HG02970 (cell line): Measurements from ENCODE around the gene AGAP9.
"Not testable (repeated sequence)": the region's sequence is repeated elsewhere in the genome, so short reads cannot be mapped to it uniquely, and the experiment has no call there.

ENCODE experiments used
- ATAC-seq: cut with Tn5 transposase; IDR thresholded peaks from one replicate; pipeline ENCODE4 v1.9.1; 2021; ENCODE audit warnings: mild to moderate bottlenecking, moderate library complexity, moderate number of reproducible peaks; ENCODE audit not compliant: unreplicated experiment, low FRiP score

AGAP9 gene

DNA sequence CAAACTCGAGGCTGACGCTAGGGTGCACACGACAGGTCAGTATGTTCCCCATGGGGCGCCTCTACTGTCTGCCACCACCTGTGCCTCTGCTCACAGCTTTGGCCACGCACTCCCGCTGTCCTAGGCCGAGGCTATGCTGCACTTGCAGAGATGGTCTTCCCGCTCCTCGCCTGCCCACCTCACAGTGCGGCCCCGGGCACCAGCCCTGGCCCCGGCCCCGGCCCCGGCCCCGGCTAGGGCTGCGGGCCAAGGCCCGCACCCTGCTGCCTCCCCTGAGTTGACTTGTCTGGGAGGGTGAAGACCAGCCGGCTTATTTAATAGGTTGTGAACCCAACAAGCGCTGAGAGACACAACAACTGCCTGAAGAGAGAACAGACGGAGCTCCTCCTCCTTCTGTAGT, at the start of gene AGAP9:
AGAP9 (minus strand) TSS at position 164 of the 400 bp plus-strand sequence; CDS start at position 52, 112 bp downstream.
- not testable (repeated sequence) for ATAC-seq

- ATAC-seq = not testable (repeated sequence)
Observed at GRCh38 chr10:47571138-47571912, 47.9 kb upstream of the AGAP9 start.

- not testable (repeated sequence) for ATAC-seq
Observed at GRCh38 chr10:47566757-47567156, 43.3 kb upstream of the AGAP9 start.

- ATAC-seq = not testable (repeated sequence)
Observed at GRCh38 chr10:47566108-47566699, 42.8 kb upstream of the AGAP9 start.

DNA sequence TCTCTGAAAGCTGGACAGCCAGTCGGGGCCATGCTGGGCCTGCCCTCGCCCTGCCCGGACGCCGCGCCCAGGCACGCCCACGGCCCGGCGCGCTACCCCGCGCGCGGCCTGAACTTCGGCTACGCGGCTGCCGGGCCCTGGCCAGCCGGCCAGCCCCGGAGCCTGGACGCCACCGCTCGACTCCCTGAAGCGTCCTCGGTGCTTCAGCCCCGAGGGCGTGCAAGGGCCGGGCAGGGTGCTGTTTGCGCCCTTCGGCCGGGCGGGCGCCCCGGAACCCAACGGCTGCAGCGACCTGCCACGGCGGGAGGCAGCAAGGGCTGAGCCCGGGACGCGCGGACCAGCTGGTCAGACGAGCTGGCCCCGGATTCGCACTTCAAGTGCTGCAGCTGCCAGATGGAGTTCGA, 42.1 kb upstream of the AGAP9 start:
- not testable (repeated sequence) for ATAC-seq

DNA sequence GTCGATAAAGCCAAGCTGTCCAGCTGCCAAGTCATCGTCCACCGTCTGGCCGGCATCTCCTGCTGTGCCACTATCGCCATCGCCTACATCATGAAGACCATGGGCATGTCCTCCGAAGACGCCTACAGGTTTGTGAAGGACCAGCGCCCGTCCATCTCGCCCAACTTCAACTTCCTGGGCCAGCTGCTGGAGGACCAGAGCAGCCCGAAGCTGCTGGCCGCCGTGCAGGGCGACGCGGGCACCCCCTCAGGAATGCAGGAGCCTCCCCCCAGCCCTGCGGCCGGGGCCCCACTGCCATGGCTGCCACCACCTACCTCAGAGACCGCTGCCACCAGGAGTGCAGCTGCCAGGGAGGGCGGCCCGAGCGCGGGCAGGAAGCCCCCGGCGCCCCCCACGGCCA, 41.5 kb upstream of the AGAP9 start:
- ATAC-seq = not testable (repeated sequence)

DNA sequence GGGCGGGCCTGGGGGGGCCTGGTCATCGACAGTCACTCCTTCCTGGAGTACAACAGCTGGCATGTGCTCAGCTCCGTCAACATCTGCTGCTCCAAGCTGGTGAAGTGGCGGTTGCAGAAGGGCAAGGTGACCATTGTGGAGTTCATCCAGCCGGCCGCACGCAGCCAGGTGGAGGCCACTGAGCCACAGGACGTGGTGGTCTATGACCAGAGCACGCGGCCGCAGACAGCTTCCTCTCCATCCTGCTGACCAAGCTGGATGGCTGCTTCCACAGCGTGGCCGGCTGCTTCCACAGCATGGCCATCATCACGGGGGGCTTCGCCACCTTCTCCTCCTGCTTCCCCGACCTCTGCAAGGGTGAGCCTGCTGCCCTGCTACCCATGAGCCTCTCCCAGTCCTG, 40.9 kb upstream of the AGAP9 start:
- not testable (repeated sequence) for ATAC-seq

DNA sequence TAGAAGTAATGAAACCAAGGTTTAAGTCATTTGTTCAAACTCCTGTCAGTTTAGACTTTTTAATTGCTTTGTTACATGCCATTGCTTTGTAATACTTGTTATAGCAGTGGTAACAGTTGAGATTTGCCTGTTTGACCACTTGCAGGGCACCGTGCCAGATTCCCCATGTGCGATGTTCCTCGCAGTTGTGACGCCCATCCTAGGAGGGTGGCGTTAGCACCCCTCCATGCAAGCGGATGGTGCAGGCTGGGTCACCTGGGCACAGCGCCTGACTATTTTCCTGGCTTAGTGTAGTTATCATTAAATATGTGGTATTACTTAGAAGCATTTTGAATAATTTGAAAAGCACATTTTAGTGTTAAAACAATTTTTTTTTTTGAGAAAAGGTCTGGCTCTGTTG, 37.0 kb upstream of the AGAP9 start:
- not testable (repeated sequence) for ATAC-seq

- ATAC-seq = not testable (repeated sequence)
Observed at GRCh38 chr10:47559718-47560308, 36.4 kb upstream of the AGAP9 start.

- not testable (repeated sequence) for ATAC-seq
Observed at GRCh38 chr10:47558109-47558508, 34.7 kb upstream of the AGAP9 start.

- not testable (repeated sequence) for ATAC-seq
Observed at GRCh38 chr10:47557616-47558015, 34.2 kb upstream of the AGAP9 start.

DNA sequence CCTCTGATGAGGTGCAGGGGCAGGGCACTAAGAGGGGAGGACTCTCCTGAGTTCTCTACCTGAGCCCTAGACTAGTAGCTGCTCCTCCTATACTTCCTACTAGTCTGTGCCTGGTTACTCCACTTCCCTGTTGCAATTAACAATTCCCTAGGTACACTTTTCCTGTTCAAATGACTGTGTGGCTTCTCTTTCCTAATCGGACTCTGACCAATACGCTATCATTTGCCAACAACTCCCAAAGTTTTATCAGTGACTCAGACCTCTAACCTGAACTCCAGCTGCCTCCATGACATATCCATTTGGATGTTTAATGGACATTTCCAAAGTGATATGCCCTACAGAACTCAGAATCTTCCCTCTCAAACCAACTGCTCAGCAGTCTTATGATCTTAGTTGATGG, 31.9 kb upstream of the AGAP9 start:
- not testable (repeated sequence) for ATAC-seq

DNA sequence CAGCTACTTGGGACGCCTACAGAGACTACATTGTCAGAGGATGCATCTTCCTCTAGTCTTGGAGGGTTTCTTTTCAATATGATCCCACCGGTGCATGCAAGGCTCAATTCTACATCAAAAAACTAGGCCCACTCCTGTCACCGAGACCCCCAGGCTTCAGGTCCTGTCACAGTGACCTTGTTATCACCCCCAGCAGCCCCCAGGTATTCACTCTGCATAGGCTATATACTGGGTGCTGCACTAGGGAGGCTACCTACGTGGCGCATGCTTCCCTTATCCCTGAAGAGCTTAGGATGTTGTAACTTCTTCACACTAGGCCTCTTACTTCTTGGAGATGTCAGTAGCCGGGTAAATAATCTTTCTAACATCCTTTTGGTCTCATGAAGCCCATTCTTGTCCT, 31.1 kb upstream of the AGAP9 start:
- ATAC-seq = not testable (repeated sequence)

DNA sequence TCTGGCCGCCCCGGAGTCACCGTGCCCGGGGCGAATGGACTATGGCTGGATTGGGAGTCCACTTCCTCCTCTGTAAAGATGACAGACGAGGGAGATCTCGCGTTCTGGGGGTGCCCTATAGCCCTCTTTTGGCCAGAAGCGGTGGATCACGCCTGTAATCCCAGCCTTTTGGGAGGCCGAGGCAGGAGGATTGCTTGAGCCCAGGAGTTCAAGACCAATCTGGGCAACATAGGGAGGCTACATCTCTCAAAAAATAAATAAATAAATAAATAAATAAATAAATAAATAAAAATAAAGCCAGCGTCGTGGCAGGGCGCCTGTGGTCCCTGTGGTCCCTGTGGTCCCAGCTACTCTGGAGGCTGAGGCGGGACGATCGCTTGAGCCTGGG, 30.4 kb upstream of the AGAP9 start:
- not testable (repeated sequence) for ATAC-seq

DNA sequence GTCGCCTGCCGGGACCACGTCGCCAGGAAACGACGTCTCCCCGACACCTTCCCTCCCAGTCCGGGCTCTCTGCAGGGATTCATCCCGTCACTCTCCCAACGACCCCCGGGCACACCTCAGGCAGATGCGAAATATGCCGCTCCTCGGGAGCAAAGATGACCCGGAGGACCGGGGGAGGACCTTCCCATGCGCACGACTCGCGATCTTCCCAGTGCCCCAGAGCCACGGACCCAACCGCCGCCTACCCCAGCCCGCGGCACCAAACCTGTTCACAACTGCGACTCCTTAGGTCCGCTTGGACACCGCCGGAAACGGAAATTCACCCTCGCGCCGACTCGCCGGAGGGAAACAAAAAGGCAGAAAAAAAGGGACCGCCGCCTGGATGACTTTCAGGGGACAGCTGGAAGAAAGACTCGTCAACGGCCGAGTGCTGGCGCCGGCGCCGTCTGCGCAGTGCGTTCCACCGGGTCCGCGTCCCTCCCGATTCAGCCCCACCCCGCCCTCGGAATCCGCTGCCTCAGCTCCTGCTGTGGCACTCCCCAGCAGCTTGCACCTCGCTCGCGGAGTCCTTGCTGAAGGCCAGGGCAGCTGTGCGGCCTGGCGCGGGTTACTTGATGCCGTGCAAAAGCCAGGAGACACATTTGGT, 29.9 kb upstream of the AGAP9 start:
- ATAC-seq = peak; percentile 76

GRCh38 chr10:47552719-47553118, 29.3 kb upstream of the AGAP9 start:
- ATAC-seq = peak; percentile 24

DNA sequence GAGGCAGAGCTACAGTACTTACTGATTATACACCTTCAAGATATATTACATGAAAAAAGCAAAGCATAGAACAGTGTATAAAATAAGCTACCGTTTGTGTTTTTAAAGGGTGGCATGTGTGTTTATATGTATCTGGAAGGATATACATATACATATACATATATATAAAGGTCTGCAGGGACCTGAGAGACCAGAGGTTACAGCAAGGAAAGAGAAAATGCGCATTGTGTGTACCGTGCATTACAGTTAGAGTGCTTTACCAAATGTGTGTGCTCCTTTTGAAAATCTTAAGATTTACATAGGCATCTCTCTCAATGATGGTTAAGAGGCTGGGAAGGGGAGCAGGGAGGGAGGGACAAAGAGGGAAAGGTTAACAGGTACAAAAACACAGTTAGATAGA, 23.8 kb upstream of the AGAP9 start:
- not testable (repeated sequence) for ATAC-seq

DNA sequence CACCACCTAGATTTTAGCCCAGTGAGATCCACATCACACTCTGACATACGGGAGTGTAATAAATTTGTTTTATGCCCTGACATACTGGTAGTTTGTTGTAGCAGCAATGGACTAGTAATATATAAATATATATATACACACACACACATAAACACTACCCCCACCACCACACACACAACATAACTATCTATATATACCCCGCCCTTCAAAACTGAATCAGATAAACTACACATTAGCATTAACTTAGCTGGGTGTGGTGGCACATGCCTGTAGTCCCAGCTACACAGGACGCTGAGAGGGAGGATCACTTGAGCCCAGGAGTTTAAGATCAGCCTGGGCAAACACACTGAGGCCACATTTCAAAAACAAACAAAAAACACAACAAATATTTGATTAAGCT, 13.0 kb upstream of the AGAP9 start:
- ATAC-seq = not testable (repeated sequence)

- not testable (repeated sequence) for ATAC-seq
Observed at GRCh38 chr10:47502313-47502712, 21.1 kb downstream of the AGAP9 start.

DNA sequence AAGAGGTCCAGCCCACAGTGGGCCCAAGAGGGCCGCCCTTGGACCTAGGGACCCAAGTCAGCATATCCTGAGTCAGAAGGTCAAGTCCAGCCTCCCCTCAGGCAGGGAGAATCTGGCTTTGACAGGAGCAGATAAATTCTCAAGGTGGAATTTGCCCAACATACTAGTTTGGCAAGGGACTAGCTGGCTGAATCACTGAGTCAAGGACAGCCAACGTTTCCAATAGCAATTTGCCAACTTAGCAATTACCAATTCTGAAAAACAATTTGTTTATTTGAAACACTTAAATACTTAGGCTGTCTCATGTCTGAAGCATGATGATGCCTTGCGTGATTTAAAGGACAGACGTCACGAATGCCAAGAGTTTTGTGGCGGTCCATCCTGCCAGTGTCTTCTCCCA, 29.2 kb downstream of the AGAP9 start:
- not testable (repeated sequence) for ATAC-seq

- not testable (repeated sequence) for ATAC-seq
Observed at GRCh38 chr10:47491600-47491999, 31.8 kb downstream of the AGAP9 start, which contains the start of gene FAM25G. TSS of gene FAM25G (minus strand) at chr10:47491700. CDS start at chr10:47491674, 26 bp downstream.
